Duodenal mucosa (tissue), 2 donors: ENCODE results near the gene TUG1.

Experiments
- H3K27ac ChIP-seq: one replicate; pipeline ENCODE4 v1.7.0; 2013; ENCODE audit warnings: low read depth, low read length
- H3K27me3 ChIP-seq, 2 donors: one replicate each; pipeline ENCODE4 v1.7.0; 2013; ENCODE audit warnings: low read length in 2 of 2, control low read depth in 1 of 2; ENCODE audit not compliant: insufficient read depth in 2 of 2, control insufficient read depth in 1 of 2
- H3K36me3 ChIP-seq, 2 donors: one replicate each; pipeline ENCODE4 v1.7.0; 2013; ENCODE audit warnings: low read length in 2 of 2, control low read depth in 1 of 2; ENCODE audit not compliant: insufficient read depth in 2 of 2, control insufficient read depth in 1 of 2
- H3K4me1 ChIP-seq, 2 donors: one replicate each; pipeline ENCODE4 v1.7.0; 2013; ENCODE audit warnings: low read length in 2 of 2, control low read depth in 1 of 2; ENCODE audit not compliant: insufficient read depth in 2 of 2, control insufficient read depth in 1 of 2
- H3K4me3 ChIP-seq, 2 donors: one replicate each; pipeline ENCODE4 v1.7.0; 2013; ENCODE audit warnings: low read length in 2 of 2, low read depth in 1 of 2
- H3K9ac ChIP-seq, 2 donors: one replicate each; pipeline ENCODE4 v1.7.0; 2013; ENCODE audit warnings: low read length in 2 of 2, low read depth in 1 of 2
- H3K9me3 ChIP-seq, 2 donors: one replicate each; pipeline ENCODE4 v1.7.0; 2013; ENCODE audit warnings: low read length in 2 of 2, control low read depth in 1 of 2; ENCODE audit not compliant: control insufficient read depth in 1 of 2

Gene TUG1

DNA sequence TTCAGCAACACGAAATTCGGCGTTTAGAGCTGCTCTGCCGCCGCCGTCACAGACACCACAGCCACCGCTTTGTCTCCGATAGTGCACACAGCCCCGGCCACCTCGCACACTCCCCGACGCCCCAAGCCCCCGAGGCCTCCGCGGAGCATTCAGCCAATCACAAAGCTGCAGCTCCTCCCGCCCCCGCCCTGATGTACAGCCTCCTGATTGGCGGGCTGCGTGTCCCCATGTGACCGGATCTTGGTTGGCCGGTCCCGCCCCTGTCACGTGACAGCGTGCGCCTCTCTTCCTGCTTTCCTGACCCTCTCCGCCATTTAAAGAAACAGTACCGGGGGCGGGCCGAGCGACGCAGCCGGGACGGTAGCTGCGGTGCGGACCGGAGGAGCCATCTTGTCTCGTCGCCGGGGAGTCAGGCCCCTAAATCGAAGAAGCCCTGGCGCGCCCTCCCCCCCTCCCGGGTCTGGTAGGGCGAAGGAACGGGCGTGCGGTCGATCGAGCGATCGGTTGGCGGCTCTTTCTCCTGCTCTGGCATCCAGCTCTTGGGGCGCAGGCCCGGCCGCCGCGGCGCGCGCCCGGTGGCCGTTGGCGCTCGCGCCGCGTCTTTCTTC lies at the start of gene TUG1:
TUG1 (plus strand) TSS at position 342 of the 608 bp plus-strand sequence.
- Histone ChIP-seq H3K36me3 (peaks cover 28 to 32% of the 10 kb centered on the region in 2 donors), H3K9ac (peak within 1 kb of the TSS; percentile 71 to 77), H3K9me3 (peaks cover 12 to 21% of the 10 kb centered on the region in 2 donors), H3K4me1 (peaks cover 24 to 34% of the 10 kb centered on the region in 2 donors), H3K27me3 (no peaks in the 10 kb centered on the region), H3K27ac (peak within 1 kb of the TSS; percentile 87), H3K4me3 (peak within 1 kb of the TSS; percentile 83 to 89)

- Histone ChIP-seq H3K27me3 (no peaks in the 10 kb centered on the region), H3K4me3 (no peak overlapping the region), H3K36me3 (no peaks in the 10 kb centered on the region), H3K4me1 (peaks cover 4 to 5% of the 10 kb centered on the region in 2 donors), H3K9ac (no peak overlapping the region), H3K9me3 (peaks cover 2 to 3% of the 10 kb centered on the region in 2 donors), H3K27ac (no peak overlapping the region)
These were observed 49.1 kb upstream of the TUG1 start for GRCh38 chr22:30919973-30920372.

GRCh38 chr22:30920407-30920806 lies 48.7 kb upstream of the TUG1 start:
- Histone ChIP-seq H3K9me3 (peaks cover 2 to 3% of the 10 kb centered on the region in 2 donors), H3K4me3 (peak overlapping the region; percentile 40 to 62), H3K27ac (no peak overlapping the region), H3K27me3 (no peaks in the 10 kb centered on the region), H3K9ac (no peak overlapping the region), H3K36me3 (peaks cover 0 to 2% of the 10 kb centered on the region in 2 donors), H3K4me1 (peaks cover 4 to 5% of the 10 kb centered on the region in 2 donors)

GRCh38 chr22:30921108-30921507 lies 48.0 kb upstream of the TUG1 start:
- H3K27ac ChIP-seq: no peak overlapping the region
- H3K9ac ChIP-seq: peak overlapping the region; percentile 10 to 59

DNA sequence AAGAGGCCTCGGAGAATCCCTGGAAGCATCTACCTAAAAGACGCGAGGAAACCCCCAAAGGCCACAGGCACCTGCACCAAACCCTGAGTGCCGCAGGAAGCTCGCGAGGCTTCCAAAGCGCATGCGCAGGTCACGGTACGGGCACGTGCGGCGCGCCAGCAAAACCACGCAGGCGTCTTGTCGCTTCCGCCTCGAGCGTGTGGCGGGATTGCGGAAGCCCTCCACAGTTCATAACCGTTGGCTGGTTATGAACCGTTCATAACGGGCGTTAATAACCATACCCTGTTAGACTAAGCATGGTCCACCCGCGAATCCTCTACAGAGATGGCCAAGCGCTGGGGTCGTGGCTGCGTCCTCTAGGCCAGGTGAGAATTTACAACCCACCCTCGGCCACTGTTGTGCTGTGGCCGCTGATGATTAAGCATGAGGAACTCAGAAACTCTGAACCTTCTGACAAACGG lies 46.9 kb upstream of the TUG1 start:
- Histone ChIP-seq H3K27ac (no peak overlapping the region), H3K4me3 (peak overlapping the region; percentile 62), H3K4me1 (peaks cover 4 to 5% of the 10 kb centered on the region in 2 donors), H3K9ac (peak overlapping the region; percentile 12 to 59), H3K36me3 (peaks cover 9 to 18% of the 10 kb centered on the region in 2 donors), H3K9me3 (no peaks in the 10 kb centered on the region), H3K27me3 (no peaks in the 10 kb centered on the region)

More at GRCh38 chr22:30921108-30921507, 48.0 kb upstream of the TUG1 start:
- Histone ChIP-seq H3K36me3 (peaks cover 7 to 10% of the 10 kb centered on the region in 2 donors), H3K4me3 (peak overlapping the region; percentile 62), H3K4me1 (peaks cover 4 to 5% of the 10 kb centered on the region in 2 donors), H3K27me3 (no peaks in the 10 kb centered on the region), H3K9me3 (no peaks in the 10 kb centered on the region)

- peaks cover 20 to 29% of the 10 kb centered on the region in 2 donors for H3K36me3 ChIP-seq
- H3K9ac ChIP-seq: no peak overlapping the region
- no peaks in the 10 kb centered on the region for H3K27me3 ChIP-seq
- peaks cover 4 to 5% of the 10 kb centered on the region in 2 donors for H3K4me1 ChIP-seq
- H3K27ac ChIP-seq: no peak overlapping the region
- no peaks in the 10 kb centered on the region for H3K9me3 ChIP-seq
- H3K4me3 ChIP-seq: no peak overlapping the region
These were observed 45.7 kb upstream of the TUG1 start for GRCh38 chr22:30923168-30923900.

GRCh38 chr22:30925667-30926066 lies 43.4 kb upstream of the TUG1 start:
- Histone ChIP-seq H3K9me3 (no peaks in the 10 kb centered on the region), H3K27ac (no peak overlapping the region), H3K4me3 (no peak overlapping the region), H3K4me1 (peaks cover 4 to 5% of the 10 kb centered on the region in 2 donors), H3K27me3 (no peaks in the 10 kb centered on the region), H3K36me3 (peaks cover 27 to 47% of the 10 kb centered on the region in 2 donors), H3K9ac (no peak overlapping the region)

GRCh38 chr22:30926706-30927105 lies 42.4 kb upstream of the TUG1 start:
- H3K36me3 ChIP-seq: peaks cover 33 to 57% of the 10 kb centered on the region in 2 donors
- H3K4me1 ChIP-seq: peaks cover 0 to 5% of the 10 kb centered on the region in 2 donors
- no peaks in the 10 kb centered on the region for H3K9me3 ChIP-seq
- no peaks in the 10 kb centered on the region for H3K27me3 ChIP-seq
- H3K4me3 ChIP-seq: no peak overlapping the region
- no peak overlapping the region for H3K27ac ChIP-seq
- no peak overlapping the region for H3K9ac ChIP-seq

- H3K9me3 ChIP-seq: no peaks in the 10 kb centered on the region
- H3K27ac ChIP-seq: no peak overlapping the region
- no peaks in the 10 kb centered on the region for H3K27me3 ChIP-seq
- H3K36me3 ChIP-seq: peaks cover 44 to 68% of the 10 kb centered on the region in 2 donors
- no peak overlapping the region for H3K4me3 ChIP-seq
- no peak overlapping the region for H3K9ac ChIP-seq
- no peaks in the 10 kb centered on the region for H3K4me1 ChIP-seq
These were observed 41.3 kb upstream of the TUG1 start for GRCh38 chr22:30927806-30928205.

GRCh38 chr22:30928401-30928800 lies 40.7 kb upstream of the TUG1 start:
- Histone ChIP-seq H3K4me1 (no peaks in the 10 kb centered on the region), H3K9ac (no peak overlapping the region), H3K27me3 (no peaks in the 10 kb centered on the region), H3K27ac (no peak overlapping the region), H3K36me3 (peaks cover 49 to 74% of the 10 kb centered on the region in 2 donors), H3K4me3 (no peak overlapping the region), H3K9me3 (no peaks in the 10 kb centered on the region)
